ENCODE data around the gene FOXN1. TPM values are rescaled to one million over a fixed set of nuclear protein-coding genes. Genes with fewer than 3 reads are reported as not detected.

Gene FOXN1
- total and polyA plus RNA-seq, 4 donors, result not detected

- TF ChIP-seq RAD21 (IDR thresholded peaks at IDR 0.05) (no peak), SP1 (IDR thresholded peaks at IDR 0.05) (no peak), RXRA (IDR thresholded peaks at IDR 0.05) (no peak), REST (IDR thresholded peaks at IDR 0.05) (no peak), FOXA2 (IDR thresholded peaks at IDR 0.05) (no peak), NR2F2 (IDR thresholded peaks at IDR 0.05) (no peak)
These were observed 73.4 kb downstream of the FOXN1 start (continued) for GRCh38 chr17:28579526-28579925.

GRCh38 chr17:28580959-28581358 lies 74.8 kb downstream of the FOXN1 start:
- DNase-seq (ENCODE audit: low spot score), result no peak
- Histone ChIP-seq H3K27ac (ENCODE audit: low read depth in 1 of 2, low read length in 2 of 2) (no peak overlapping the region), H3K27me3 (ENCODE audit: control insufficient read depth in 4 of 4, insufficient read depth in 4 of 4, low read length in 3 of 4) (no peaks in the 10 kb centered on the region), H3K9ac (ENCODE audit: low read depth in 1 of 2, low read length in 2 of 2) (no peak overlapping the region), H3K36me3 (ENCODE audit: control insufficient read depth in 4 of 4, insufficient read depth in 3 of 4, low read depth in 1 of 4, low read length in 3 of 4) (peaks cover 8 to 37% (median 33%) of the 10 kb centered on the region in 4 donors), H3K4me3 (ENCODE audit: low read depth in 1 of 3, low read length in 3 of 3) (no peak overlapping the region), H3K9me3 (ENCODE audit: control insufficient read depth in 4 of 4, low read length in 3 of 4) (no peaks in the 10 kb centered on the region), H3K4me1 (ENCODE audit: control insufficient read depth in 4 of 4, insufficient read depth in 4 of 4, low read length in 3 of 4) (peaks cover 7 to 12% (median 11%) of the 10 kb centered on the region in 4 donors)
- TF ChIP-seq GABPA (IDR thresholded peaks at IDR 0.05 in 1 of 2, conservative IDR thresholded peaks at IDR 0.05 in 1 of 2) (no peak), SP1 (IDR thresholded peaks at IDR 0.05) (no peak), FOXA2 (IDR thresholded peaks at IDR 0.05) (no peak), RAD21 (IDR thresholded peaks at IDR 0.05) (no peak), EGR1 (IDR thresholded peaks at IDR 0.05; ENCODE audit: low read depth in 2 of 2) (no peak), ZBTB33 (IDR thresholded peaks at IDR 0.05) (no peak), RXRA (IDR thresholded peaks at IDR 0.05) (no peak), FOXA1 (IDR thresholded peaks at IDR 0.05) (no peak), NR2F2 (IDR thresholded peaks at IDR 0.05) (no peak), HNF4A (conservative IDR thresholded peaks at IDR 0.05) (no peak)
- 97% methylated on average over 3 of the region's 3 CpGs for WGBS

GRCh38 chr17:28582513-28582912 lies 76.4 kb downstream of the FOXN1 start:
- TF ChIP-seq ATF3 (IDR thresholded peaks at IDR 0.05) (no peak), REST (IDR thresholded peaks at IDR 0.05) (no peak), MAX (IDR thresholded peaks at IDR 0.05) (no peak)
- Histone ChIP-seq H3K9me3 (ENCODE audit: control insufficient read depth in 4 of 4, low read length in 3 of 4) (no peaks in the 10 kb centered on the region), H3K9ac (ENCODE audit: low read depth in 1 of 2, low read length in 2 of 2) (no peak overlapping the region), H3K4me1 (ENCODE audit: control insufficient read depth in 4 of 4, insufficient read depth in 4 of 4, low read length in 3 of 4) (peaks cover 3% of the 10 kb centered on the region in 4 donors), H3K4me3 (ENCODE audit: low read depth in 1 of 3, low read length in 3 of 3) (no peak overlapping the region), H3K36me3 (ENCODE audit: control insufficient read depth in 4 of 4, insufficient read depth in 3 of 4, low read depth in 1 of 4, low read length in 3 of 4) (peaks cover 8 to 39% (median 33%) of the 10 kb centered on the region in 4 donors), H3K27ac (ENCODE audit: low read depth in 1 of 2, low read length in 2 of 2) (no peak overlapping the region), H3K27me3 (ENCODE audit: control insufficient read depth in 4 of 4, insufficient read depth in 4 of 4, low read length in 3 of 4) (no peaks in the 10 kb centered on the region)
- WGBS, result over 99% methylated on average over 2 of the region's 2 CpGs
- DNase-seq (ENCODE audit: low spot score), result no peak
